Measurements from ENCODE around the gene TESK1. TPM values are rescaled to one million over a fixed set of nuclear protein-coding genes. Genes with fewer than 3 reads are reported as not detected.

TESK1 gene
- total RNA-seq, 3 donors from 2014 or later: 35.8 to 71.9 (median 41.8) TPM

- no peak for TF ChIP-seq CTCF (IDR thresholded peaks at IDR 0.05)
- no peak for DNase-seq
- Histone ChIP-seq H3K9me3 (no peaks in the 10 kb centered on the region), H3K4me3 (no peak overlapping the region), H3K36me3 (ENCODE audit: low read depth) (no peaks in the 10 kb centered on the region), H3K4me1 (ENCODE audit: low read depth) (no peaks in the 10 kb centered on the region)
- ATAC-seq: no peak
- intact Hi-C loops (cut with DNase I, micrococcal nuclease): no loop called here
These were observed 45.1 kb upstream of the TESK1 start for GRCh38 chr9:35559792-35560530.

- no peak overlapping the region for H3K4me3 ChIP-seq
- no peak for ATAC-seq
- no peak for DNase-seq
- H3K4me1 ChIP-seq (ENCODE audit: low read depth): no peaks in the 10 kb centered on the region
- no peak for TF ChIP-seq CTCF (IDR thresholded peaks at IDR 0.05)
- intact Hi-C loops (cut with DNase I, micrococcal nuclease): no loop called here
- no peaks in the 10 kb centered on the region for H3K36me3 ChIP-seq (ENCODE audit: low read depth)
- H3K9me3 ChIP-seq: no peaks in the 10 kb centered on the region
These were observed 44.3 kb upstream of the TESK1 start for GRCh38 chr9:35560625-35561337.

GRCh38 chr9:35561468-35562261 is 43.4 kb upstream of the TESK1 start:
- DNase-seq: no peak
- Histone ChIP-seq H3K4me3 (no peak overlapping the region), H3K36me3 (ENCODE audit: low read depth) (no peaks in the 10 kb centered on the region), H3K4me1 (ENCODE audit: low read depth) (no peaks in the 10 kb centered on the region), H3K9me3 (no peaks in the 10 kb centered on the region)
- intact Hi-C loops (cut with DNase I, micrococcal nuclease): no loop called here
- TF ChIP-seq CTCF (IDR thresholded peaks at IDR 0.05): no peak
- ATAC-seq: no peak

GRCh38 chr9:35562895-35563780 is 41.9 kb upstream of the TESK1 start:
- Histone ChIP-seq H3K9me3 (no peaks in the 10 kb centered on the region), H3K4me3 (no peak overlapping the region), H3K36me3 (ENCODE audit: low read depth) (no peaks in the 10 kb centered on the region), H3K4me1 (ENCODE audit: low read depth) (no peaks in the 10 kb centered on the region)
- ATAC-seq (peak; percentile 15), DNase-seq (no peak)
- intact Hi-C loops (cut with DNase I, micrococcal nuclease): no loop called here
- no peak for TF ChIP-seq CTCF (IDR thresholded peaks at IDR 0.05)

- intact Hi-C loops (cut with DNase I, micrococcal nuclease): no loop called here
- DNase-seq (no peak), ATAC-seq (peak; percentile 47)
- H3K4me1 ChIP-seq (ENCODE audit: low read depth): no peaks in the 10 kb centered on the region
- H3K36me3 ChIP-seq (ENCODE audit: low read depth): no peaks in the 10 kb centered on the region
- TF ChIP-seq CTCF (IDR thresholded peaks at IDR 0.05): no peak
- H3K9me3 ChIP-seq: no peaks in the 10 kb centered on the region
- no peak overlapping the region for H3K4me3 ChIP-seq
These were observed 41.3 kb upstream of the TESK1 start for GRCh38 chr9:35563791-35564197.

All from mucosa of descending colon (tissue), 3 donors.